AG09319 (cell line): ENCODE measurements around the gene HNRNPLL.
"Not testable (repeated sequence)": the region's sequence is repeated elsewhere in the genome, so short reads cannot be mapped to it uniquely, and the experiment has no call there.

ENCODE experiments used
- DNase-seq: peaks from one replicate; pipeline ENCODE4 v3.0.0-alpha.2; 2010; ENCODE audit warnings: low read depth; ENCODE audit errors: extremely low read depth
- TF ChIP-seq, protein P1 (sequence below): IDR thresholded peaks from 2 replicates; pipeline ENCODE4 v1.5.1; 2011; ENCODE audit warnings: low read depth, mild to moderate bottlenecking, inconsistent platforms, low read length, moderate library complexity

HNRNPLL gene

GRCh38 chr2:38537937-38538525 is 64.7 kb downstream of the HNRNPLL start:
- TF ChIP-seq, protein P1, sequence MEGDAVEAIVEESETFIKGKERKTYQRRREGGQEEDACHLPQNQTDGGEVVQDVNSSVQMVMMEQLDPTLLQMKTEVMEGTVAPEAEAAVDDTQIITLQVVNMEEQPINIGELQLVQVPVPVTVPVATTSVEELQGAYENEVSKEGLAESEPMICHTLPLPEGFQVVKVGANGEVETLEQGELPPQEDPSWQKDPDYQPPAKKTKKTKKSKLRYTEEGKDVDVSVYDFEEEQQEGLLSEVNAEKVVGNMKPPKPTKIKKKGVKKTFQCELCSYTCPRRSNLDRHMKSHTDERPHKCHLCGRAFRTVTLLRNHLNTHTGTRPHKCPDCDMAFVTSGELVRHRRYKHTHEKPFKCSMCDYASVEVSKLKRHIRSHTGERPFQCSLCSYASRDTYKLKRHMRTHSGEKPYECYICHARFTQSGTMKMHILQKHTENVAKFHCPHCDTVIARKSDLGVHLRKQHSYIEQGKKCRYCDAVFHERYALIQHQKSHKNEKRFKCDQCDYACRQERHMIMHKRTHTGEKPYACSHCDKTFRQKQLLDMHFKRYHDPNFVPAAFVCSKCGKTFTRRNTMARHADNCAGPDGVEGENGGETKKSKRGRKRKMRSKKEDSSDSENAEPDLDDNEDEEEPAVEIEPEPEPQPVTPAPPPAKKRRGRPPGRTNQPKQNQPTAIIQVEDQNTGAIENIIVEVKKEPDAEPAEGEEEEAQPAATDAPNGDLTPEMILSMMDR = no peak
- DNase-seq = no peak

DNA sequence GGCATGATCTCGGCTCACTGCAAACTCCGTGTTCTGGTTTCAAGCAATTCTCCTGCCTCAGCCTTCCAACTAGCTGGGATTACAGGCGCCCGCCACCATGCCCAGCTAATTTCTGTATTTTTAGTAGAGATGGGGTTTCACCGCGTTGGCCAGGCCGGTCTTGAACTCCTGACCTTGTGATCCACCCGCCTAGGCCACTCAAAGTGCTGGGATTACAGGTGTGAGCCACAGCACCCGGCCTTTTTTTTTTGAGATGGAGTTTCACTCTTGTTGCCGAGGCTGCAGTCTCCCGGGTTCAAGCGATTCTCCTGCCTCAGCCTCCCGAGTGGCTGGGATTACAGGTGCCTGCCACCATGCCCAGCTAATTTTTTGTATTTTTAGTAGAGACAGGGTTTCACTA is 65.4 kb downstream of the HNRNPLL start:
- not testable (repeated sequence) for DNase-seq

GRCh38 chr2:38535744-38536506 is 66.8 kb downstream of the HNRNPLL start:
- DNase-seq = no peak
- TF ChIP-seq, protein P1 = peak; percentile 86

DNA sequence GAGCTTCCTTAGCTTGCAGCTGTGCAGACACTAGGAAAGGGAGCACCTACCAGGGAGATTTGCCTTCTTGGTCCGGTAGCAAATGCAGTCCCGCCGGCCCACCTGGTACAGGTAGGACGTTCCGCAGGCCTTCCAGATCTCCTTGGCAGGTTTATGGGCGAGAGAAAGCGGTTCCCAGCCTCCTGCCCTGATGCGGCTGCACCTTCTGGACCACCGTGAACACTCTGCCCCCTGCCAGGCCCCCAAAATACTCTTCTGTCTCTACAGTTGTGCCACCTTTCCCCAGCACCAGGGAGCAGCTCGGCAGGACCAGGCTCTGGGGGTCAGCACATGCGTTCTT is 67.4 kb downstream of the HNRNPLL start:
- no peak for DNase-seq
- TF ChIP-seq, protein P1 = no peak

GRCh38 chr2:38534746-38535403 is 67.9 kb downstream of the HNRNPLL start:
- TF ChIP-seq, protein P1 = no peak
- DNase-seq = no peak

GRCh38 chr2:38533757-38534545 is 68.8 kb downstream of the HNRNPLL start:
- no peak for DNase-seq

DNA sequence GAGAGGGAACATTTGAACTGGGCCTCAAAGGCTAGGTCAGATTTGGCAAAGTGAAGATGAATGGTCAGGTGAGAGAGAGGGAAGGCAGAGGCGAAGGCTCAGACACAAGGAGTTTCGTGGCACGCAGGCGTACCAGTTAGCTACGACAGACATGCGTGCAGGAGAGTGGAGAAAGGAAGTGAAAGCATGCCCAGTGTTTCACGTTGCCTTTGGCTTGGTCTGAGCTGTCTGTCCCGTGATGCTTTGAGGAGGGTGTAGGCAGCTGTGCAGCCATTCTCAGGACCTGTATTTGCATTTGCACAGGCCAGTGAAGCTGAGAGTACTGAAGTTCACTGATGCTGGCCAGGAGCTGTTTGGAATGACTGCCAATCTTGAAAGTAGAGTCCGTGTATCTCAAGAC is 69.5 kb downstream of the HNRNPLL start:
- TF ChIP-seq, protein P1 = no peak
- DNase-seq = no peak

More at GRCh38 chr2:38533757-38534545, 68.8 kb downstream of the HNRNPLL start:
- TF ChIP-seq, protein P1 = no peak
